Osteoblast (primary cell): ENCODE data around the gene RNASE7. TPM values are rescaled to one million over a fixed set of nuclear protein-coding genes. Genes with fewer than 3 reads are reported as not detected.

Source experiments
- DNase-seq: peaks from one replicate; pipeline ENCODE4 v3.0.0; 2011; ENCODE audit warnings: low spot score, mixed read lengths; ENCODE audit not compliant: insufficient read length; ENCODE audit errors: missing footprints
- H2AFZ ChIP-seq: 2 replicates; pipeline ENCODE4 v1.6.0; 2011; ENCODE audit warnings: mild to moderate bottlenecking, low read length
- H3K27ac ChIP-seq: 2 replicates; pipeline ENCODE4 v1.5.1; 2011; ENCODE audit warnings: mild to moderate bottlenecking, low read depth, low read length, moderate library complexity
- H3K27me3 ChIP-seq: 2 replicates; pipeline ENCODE4 v1.6.0; 2012; ENCODE audit warnings: mild to moderate bottlenecking, control low read depth, inconsistent platforms, low read length, moderate library complexity; ENCODE audit not compliant: insufficient read depth
- H3K36me3 ChIP-seq: 2 replicates; pipeline ENCODE4 v1.5.1; 2011; ENCODE audit warnings: mild to moderate bottlenecking, low read length, control low read depth, moderate library complexity; ENCODE audit not compliant: insufficient read depth
- H3K4me1 ChIP-seq: 2 replicates; pipeline ENCODE4 v1.5.1; 2011; ENCODE audit warnings: mild to moderate bottlenecking, low read length, control low read depth, moderate library complexity; ENCODE audit not compliant: insufficient read depth
- H3K4me2 ChIP-seq: 2 replicates; pipeline ENCODE4 v1.6.0; 2011; ENCODE audit warnings: mild to moderate bottlenecking, low read length; ENCODE audit not compliant: insufficient read depth
- H3K4me3 ChIP-seq: fragments of 200-600 bp; sonication (generic); 3 replicates; pipeline ENCODE4 v1.5.1; 2012; ENCODE audit warnings: mild to moderate bottlenecking, low read length, inconsistent platforms; ENCODE audit not compliant: insufficient read depth
- H3K79me2 ChIP-seq: 2 replicates; pipeline ENCODE4 v1.6.0; 2012; ENCODE audit warnings: mild to moderate bottlenecking, low read length, control low read depth, inconsistent platforms; ENCODE audit not compliant: insufficient read depth
- H3K9me3 ChIP-seq: 2 replicates; pipeline ENCODE4 v1.5.1; 2011; ENCODE audit warnings: low read depth, low read length, control low read depth
- H4K20me1 ChIP-seq: 2 replicates; pipeline ENCODE4 v1.6.0; 2012; ENCODE audit warnings: mild to moderate bottlenecking, low read length, control low read depth; ENCODE audit not compliant: insufficient read depth
- CTCF ChIP-seq: IDR thresholded peaks from 2 replicates; pipeline ENCODE4 v1.5.1; 2011; ENCODE audit warnings: mild to moderate bottlenecking, low read depth, low read length, moderate library complexity; ENCODE audit errors: extremely low read depth
- total RNA-seq: library from RNA; depleted of rRNA; stranded (reverse); fragments of >200 nt; gene quantifications from 2 replicates; pipeline ENCODE4 v1.2.3, GENCODE V29; 2012

RNASE7 gene
- total RNA-seq, 1 donor, result not detected

- Histone ChIP-seq H3K4me3 (peak overlapping the region; percentile 76), H3K27me3 (no peaks in the 10 kb centered on the region), H3K4me1 (peaks cover 35% of the 10 kb centered on the region), H4K20me1 (peaks cover 19% of the 10 kb centered on the region), H3K27ac (peak overlapping the region; percentile 91), H3K4me2 (peak overlapping the region; percentile 93), H2AFZ (peak overlapping the region; percentile 48), H3K79me2 (peaks cover 17% of the 10 kb centered on the region), H3K36me3 (peaks cover 24% of the 10 kb centered on the region), H3K9me3 (no peaks in the 10 kb centered on the region)
- DNase-seq, result peak; percentile 96
- TF ChIP-seq CTCF, result no peak
These were observed 28.6 kb downstream of the RNASE7 start for GRCh38 chr14:21070610-21071224.

- Histone ChIP-seq H3K79me2 (peaks cover 17% of the 10 kb centered on the region), H3K27me3 (no peaks in the 10 kb centered on the region), H2AFZ (peak overlapping the region; percentile 48), H3K4me1 (peaks cover 35% of the 10 kb centered on the region), H3K4me3 (peak overlapping the region; percentile 76), H3K36me3 (peaks cover 31% of the 10 kb centered on the region), H3K9me3 (no peaks in the 10 kb centered on the region), H3K27ac (peak overlapping the region; percentile 91), H3K4me2 (peak overlapping the region; percentile 93), H4K20me1 (peaks cover 19% of the 10 kb centered on the region)
- peak; percentile 99 for DNase-seq
- no peak for TF ChIP-seq CTCF
These were observed 29.3 kb downstream of the RNASE7 start for GRCh38 chr14:21071225-21072030.

GRCh38 chr14:21072031-21072473 is 29.9 kb downstream of the RNASE7 start:
- peaks cover 19% of the 10 kb centered on the region for H4K20me1 ChIP-seq
- no peak for TF ChIP-seq CTCF
- peaks cover 35% of the 10 kb centered on the region for H3K4me1 ChIP-seq
- H2AFZ ChIP-seq, result peak overlapping the region; percentile 48
- peak overlapping the region; percentile 93 for H3K4me2 ChIP-seq
- H3K79me2 ChIP-seq, result peaks cover 17% of the 10 kb centered on the region
- H3K27ac ChIP-seq, result peak overlapping the region; percentile 91
- H3K36me3 ChIP-seq, result peaks cover 37% of the 10 kb centered on the region
- no peaks in the 10 kb centered on the region for H3K27me3 ChIP-seq
- no peaks in the 10 kb centered on the region for H3K9me3 ChIP-seq
- DNase-seq, result peak; percentile 99
- peak overlapping the region; percentile 76 for H3K4me3 ChIP-seq

- Histone ChIP-seq H3K36me3 (peaks cover 45% of the 10 kb centered on the region), H2AFZ (no peak overlapping the region), H3K79me2 (peaks cover 17% of the 10 kb centered on the region), H3K4me1 (peaks cover 35% of the 10 kb centered on the region), H3K4me2 (peak overlapping the region; percentile 93), H3K4me3 (no peak overlapping the region), H3K27me3 (no peaks in the 10 kb centered on the region), H3K9me3 (no peaks in the 10 kb centered on the region), H4K20me1 (peaks cover 22% of the 10 kb centered on the region), H3K27ac (peak overlapping the region; percentile 91)
- DNase-seq, result peak; percentile 51
- no peak for TF ChIP-seq CTCF
These were observed 30.7 kb downstream of the RNASE7 start for GRCh38 chr14:21072781-21073339.
